LNCAP (cell line): ENCODE data around the gene AMTN.
A peak's percentile ranks its signal among the peaks of the same experiment; 100 is the strongest.

ENCODE experiments used
- TF ChIP-seq, protein P1 (sequence below): fragments of 450-650 bp; IDR thresholded peaks from 2 replicates; pipeline ENCODE4 v1.5.1; 2017; ENCODE audit warnings: mild to moderate bottlenecking

Gene AMTN, protein sequence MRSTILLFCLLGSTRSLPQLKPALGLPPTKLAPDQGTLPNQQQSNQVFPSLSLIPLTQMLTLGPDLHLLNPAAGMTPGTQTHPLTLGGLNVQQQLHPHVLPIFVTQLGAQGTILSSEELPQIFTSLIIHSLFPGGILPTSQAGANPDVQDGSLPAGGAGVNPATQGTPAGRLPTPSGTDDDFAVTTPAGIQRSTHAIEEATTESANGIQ

DNA sequence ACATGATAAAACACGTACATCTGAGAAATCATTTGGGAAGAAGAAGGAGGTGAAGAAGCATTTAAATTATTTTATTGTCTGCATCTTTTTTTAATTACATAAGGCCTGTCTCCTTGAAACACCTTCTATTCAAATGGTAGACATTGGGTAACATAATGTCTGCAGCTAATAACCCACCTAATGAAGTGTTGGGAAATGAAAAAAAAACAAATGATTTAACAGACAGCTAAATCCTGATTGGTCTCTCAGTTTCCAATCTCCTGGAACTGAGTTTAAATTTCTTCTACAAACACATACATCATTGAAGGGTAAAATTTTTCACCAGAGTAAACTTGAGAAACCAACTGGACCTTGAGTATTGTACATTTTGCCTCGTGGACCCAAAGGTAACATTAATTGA is at the start of gene AMTN:
Gene AMTN, plus strand, starts transcription at position 301 of the 400 bp plus-strand sequence. CDS start 209 bp downstream, outside the sequence.
- TF ChIP-seq, protein P1, sequence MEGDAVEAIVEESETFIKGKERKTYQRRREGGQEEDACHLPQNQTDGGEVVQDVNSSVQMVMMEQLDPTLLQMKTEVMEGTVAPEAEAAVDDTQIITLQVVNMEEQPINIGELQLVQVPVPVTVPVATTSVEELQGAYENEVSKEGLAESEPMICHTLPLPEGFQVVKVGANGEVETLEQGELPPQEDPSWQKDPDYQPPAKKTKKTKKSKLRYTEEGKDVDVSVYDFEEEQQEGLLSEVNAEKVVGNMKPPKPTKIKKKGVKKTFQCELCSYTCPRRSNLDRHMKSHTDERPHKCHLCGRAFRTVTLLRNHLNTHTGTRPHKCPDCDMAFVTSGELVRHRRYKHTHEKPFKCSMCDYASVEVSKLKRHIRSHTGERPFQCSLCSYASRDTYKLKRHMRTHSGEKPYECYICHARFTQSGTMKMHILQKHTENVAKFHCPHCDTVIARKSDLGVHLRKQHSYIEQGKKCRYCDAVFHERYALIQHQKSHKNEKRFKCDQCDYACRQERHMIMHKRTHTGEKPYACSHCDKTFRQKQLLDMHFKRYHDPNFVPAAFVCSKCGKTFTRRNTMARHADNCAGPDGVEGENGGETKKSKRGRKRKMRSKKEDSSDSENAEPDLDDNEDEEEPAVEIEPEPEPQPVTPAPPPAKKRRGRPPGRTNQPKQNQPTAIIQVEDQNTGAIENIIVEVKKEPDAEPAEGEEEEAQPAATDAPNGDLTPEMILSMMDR = no peak

DNA sequence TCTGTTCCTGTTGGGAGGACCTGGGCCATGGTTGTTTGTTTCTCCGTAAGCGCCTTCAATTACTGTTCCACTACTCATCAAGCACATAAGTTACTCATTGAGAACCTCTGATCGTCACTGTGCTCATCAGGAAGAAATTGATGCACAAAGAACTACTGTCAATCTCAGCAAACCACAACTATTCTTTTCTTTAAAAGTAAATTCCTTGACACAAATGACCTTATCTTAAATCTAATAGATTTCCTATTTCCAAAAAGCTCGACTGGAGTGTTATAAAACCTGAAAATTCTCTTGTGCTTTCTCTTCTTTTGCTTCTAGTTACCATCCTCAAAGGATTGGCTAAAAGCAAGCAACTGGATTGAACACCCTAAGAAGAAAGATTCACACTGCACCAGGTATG is 46.5 kb upstream of the AMTN start, which contains the start of gene MUC7:
Gene MUC7, plus strand, starts transcription at position 301 of the 400 bp plus-strand sequence. CDS start 1,825 bp downstream, outside the sequence.
- TF ChIP-seq, protein P1 = no peak

DNA sequence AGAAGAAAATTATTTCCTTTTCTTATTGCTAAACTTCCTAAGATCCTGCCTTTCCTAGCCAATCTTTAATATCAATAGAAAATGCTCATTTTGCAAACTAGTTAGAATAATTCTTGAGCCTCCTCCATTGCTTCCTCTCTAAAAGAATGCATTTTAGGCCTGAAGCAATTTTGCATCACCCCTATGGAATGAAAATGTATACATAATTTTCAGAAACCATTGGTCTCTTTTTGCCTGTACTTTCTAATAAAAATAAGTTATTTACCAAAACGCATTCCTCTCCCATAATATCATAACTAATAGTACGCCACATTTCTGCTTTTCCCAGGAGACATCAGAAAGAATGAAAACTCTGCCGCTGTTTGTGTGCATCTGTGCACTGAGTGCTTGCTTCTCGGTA is 44.7 kb upstream of the AMTN start:
- TF ChIP-seq, protein P1 = no peak

DNA sequence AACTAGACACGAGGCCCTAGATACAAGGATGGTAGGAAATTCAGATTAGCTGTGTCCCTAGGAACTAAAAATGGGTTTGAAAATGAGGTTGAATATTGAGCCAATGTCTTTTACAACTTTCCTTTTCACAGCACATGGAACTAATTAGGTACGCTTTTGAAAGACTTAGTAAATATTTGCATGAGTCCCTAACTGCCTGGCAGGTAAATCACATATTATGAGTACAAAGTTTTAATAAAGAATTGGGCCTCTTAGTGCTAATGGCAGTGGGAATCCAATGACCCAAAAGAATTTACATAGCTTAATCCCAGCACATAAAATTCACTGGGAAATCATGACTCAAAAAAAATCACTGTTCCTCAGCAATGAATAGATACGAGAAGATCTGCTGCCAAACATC is 29.6 kb upstream of the AMTN start:
- TF ChIP-seq, protein P1 = no peak

DNA sequence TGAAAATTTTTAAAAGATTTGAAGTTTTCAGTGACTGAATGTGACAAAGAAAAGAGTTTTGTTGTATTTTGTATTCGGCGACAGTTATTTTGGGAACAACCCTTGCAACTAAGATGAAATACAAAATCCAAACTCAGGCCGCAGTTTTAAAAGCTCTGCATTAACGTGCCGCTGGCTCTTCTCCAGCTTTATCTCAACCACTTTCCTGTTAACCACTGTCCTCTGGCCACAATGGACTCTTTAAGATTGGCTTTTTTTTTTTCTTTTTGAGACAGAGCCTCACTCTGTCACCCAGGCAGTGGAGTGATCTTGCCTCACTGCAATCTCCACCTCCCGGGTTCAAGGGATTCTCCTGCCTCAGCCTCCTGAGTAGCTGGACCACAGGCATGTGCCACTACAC is 22.1 kb upstream of the AMTN start:
- TF ChIP-seq, protein P1 = no peak

DNA sequence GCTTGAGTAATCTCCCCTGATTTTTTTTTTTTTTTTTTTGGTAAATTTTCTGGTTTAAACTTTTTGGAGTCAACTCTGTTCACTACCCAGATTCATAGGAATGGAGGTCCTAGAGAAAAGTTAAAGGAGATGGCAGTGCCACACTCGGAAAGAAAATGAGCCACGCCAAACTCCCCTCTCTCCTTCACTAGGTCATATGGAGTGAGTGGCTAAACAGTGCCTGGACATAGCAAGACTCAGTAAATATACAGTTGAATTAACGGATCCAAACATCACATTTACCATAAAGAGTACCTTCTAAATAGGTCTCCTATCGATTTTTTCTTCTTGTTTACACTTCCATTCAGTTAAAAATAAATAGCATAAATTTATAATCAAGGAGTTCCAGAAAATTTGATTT is 13.6 kb upstream of the AMTN start:
- TF ChIP-seq, protein P1 = no peak

DNA sequence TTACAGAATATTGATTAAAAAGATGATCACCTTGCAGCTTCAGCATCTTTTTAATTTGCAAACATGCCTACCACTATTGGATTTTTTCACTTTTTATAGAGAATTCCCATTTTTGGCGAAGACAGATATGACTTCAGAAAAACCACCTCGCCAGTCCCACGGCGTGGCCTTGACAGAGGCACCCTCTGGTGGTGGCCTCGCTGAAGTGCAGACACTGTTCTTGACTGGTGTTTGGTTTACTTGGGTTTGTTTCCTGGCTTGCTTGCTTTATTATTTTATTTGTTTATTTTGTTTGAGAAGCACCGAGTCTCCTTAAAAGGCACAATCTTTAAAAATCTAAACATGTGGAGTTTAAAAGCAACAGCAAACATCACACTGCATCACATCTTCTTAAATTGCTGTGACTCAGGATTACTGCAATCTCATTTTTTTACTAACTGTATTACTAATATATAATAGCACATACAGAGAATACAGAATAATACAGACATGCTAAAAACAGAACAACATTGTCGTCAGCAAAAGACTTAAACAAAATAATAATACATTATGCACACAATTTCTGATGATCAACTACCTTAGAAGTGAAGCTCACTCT is 13.1 kb upstream of the AMTN start:
- TF ChIP-seq, protein P1 = peak; percentile 98
